Measurements from ENCODE around the gene SLA2. TPM values are rescaled to one million over a fixed set of nuclear protein-coding genes. Genes with fewer than 3 reads are reported as not detected.
"Not testable (repeated sequence)": the region's sequence is repeated elsewhere in the genome, so short reads cannot be mapped to it uniquely, and the experiment has no call there.

SLA2 gene
- total and polyA plus RNA-seq, 5 experiments from 2014 or later: 18.9 to 34.4 (median 22.2) TPM

DNA sequence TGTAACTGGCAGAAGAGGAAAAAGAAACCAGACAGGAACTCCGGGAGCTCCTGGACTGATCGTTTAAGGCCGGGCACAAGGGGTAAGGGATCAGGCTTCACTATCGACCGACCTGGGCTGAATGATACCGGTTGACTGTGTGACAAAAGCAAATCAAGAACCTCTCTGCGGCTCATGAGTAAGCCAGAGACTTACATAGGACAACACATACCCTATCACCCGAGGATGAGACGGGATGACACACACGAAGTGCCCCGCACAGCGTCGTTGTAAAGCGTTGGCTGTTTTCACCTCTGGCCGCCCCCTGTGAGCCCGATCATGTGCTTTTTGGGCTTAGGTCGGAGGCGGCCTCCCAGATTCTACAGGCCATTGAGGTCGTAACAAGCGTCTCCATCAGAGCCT, 73.3 kb downstream of the SLA2 start:
- peak; percentile 60 to 64 for ATAC-seq
- Mint-ChIP-seq H3K27ac (peak overlapping the region; percentile 98 to 100 (median 99)), H3K4me1 (peaks cover 25 to 50% (median 39%) of the 10 kb centered on the region in 4 donors), H3K36me3 (peaks cover 0 to 3% (median 0%) of the 10 kb centered on the region in 3 donors), H3K9me3 (no peaks in the 10 kb centered on the region), H3K27me3 (no peaks in the 10 kb centered on the region), H3K4me3 (peak overlapping the region; percentile 85 to 98 (median 95))
- peak in 8 of 10 donors; percentile 49 to 87 (median 66) for DNase-seq
- POLR2A ChIA-PET: interaction anchor here (1.0 to 18.2 kb wide), 10 partner anchors 11 to 1295 kb away, joined by 3 to 448 read pairs (median 4); partner anchors contain the start of genes MMP24OS, RAB5IF and SLA2

DNA sequence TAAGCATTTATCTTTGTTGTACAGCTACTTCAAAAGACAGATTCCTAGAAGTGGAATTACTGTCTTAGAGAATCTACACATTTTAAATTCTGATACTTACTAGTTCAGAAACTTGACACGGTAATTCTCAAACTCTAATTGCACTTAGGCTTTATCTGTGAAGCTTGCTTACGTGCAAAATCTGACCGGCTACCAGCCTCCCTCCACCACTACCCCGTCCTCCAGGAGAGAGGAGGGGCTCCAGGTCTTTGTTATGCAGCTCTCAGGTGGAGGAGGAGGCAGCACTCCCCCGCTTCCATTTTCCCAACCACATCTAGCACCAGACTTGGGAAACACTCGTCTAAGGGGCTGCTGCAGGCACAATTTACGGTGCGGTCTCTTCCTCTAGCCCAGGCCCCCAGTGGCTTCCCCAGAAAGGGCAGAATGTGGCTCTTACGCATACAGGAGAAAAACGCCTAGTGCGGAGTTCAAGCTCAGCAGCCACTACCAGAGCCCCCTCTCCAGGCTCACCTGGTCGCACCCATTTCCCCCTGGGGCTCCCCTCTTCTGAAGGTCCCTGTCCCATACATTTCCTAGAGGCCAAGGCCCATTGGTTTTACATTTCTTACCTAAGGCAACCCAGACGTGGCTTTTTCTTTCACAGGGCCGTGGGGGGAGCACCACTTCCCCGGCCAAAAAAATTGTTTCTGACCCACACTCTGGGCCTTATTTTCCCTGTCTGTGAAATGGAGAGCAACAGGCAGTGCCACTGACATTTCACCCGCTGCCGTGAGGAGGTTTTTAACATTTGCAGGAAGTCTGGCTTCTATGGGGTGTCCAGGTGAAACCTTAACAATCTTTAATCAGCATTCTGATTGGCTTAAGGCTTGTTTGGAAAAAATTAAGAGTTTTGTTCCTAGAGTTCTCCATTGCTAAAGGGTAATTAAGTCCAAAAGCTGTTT, 74.2 kb downstream of the SLA2 start:
- Mint-ChIP-seq H3K4me3 (peak overlapping the region; percentile 85 to 98 (median 95)), H3K9me3 (peaks cover 0 to 1% (median 0%) of the 10 kb centered on the region in 9 donors), H3K36me3 (peaks cover 0 to 3% (median under 1%) of the 10 kb centered on the region in 3 donors), H3K27me3 (no peaks in the 10 kb centered on the region), H3K27ac (peak overlapping the region; percentile 98 to 100 (median 99)), H3K4me1 (peaks cover 25 to 46% (median 39%) of the 10 kb centered on the region in 4 donors)
- POLR2A ChIA-PET: interaction anchor here (0.7 to 18.2 kb wide), 8 partner anchors 10 to 109 kb away, joined by 3 to 448 read pairs (median 6); partner anchors contain the start of genes RAB5IF and SLA2
- DNase-seq (peak in 5 of 10 donors; percentile 13 to 43 (median 23)), ATAC-seq (no peak)

DNA sequence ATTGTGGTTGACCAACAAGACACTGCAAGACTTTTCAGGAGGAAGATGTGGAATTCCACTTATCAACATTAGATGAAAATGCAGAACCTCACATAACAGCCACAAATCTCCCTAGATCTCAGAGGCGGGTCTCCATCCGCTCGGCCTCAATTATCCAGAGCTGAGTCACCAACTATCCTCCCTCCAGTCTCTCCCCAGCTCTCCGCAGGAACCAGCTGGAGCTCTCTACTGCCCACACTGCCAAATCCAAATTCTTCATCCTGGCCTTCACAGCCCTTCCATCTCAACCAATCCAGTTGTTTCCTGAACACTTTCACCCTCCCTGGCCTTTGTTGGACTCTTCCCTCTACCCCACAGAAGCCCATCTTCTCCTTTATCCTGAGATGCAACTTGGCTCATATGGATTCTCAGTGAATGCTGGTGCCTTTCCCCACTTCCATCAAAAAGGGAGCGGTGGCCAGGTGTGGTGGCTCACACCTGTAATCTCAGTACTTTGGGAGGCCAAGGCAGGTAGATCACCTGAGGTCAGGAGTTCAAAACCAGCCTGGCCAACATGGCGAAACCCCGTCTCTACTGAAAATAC, 76.1 kb downstream of the SLA2 start:
- POLR2A ChIA-PET: interaction anchor here (18.2 kb wide), 1 partner anchor 25 kb away, joined by 448 read pairs; the partner anchor contains the start of gene RAB5IF
- H3K36me3 Mint-ChIP-seq: peaks cover 0 to 7% (median 3%) of the 10 kb centered on the region in 3 donors
- H3K27ac Mint-ChIP-seq: peak overlapping the region in 9 of 10 donors; percentile 48 to 98 (median 76)
- H3K27me3 Mint-ChIP-seq: no peaks in the 10 kb centered on the region
- H3K4me1 Mint-ChIP-seq: peaks cover 15 to 30% (median 23%) of the 10 kb centered on the region in 4 donors
- no peak for DNase-seq
- H3K4me3 Mint-ChIP-seq: peak overlapping the region in 1 of 10 donors; percentile 29
- no peak for ATAC-seq
- peaks cover 0 to 8% (median 0%) of the 10 kb centered on the region in 9 donors for H3K9me3 Mint-ChIP-seq

DNA sequence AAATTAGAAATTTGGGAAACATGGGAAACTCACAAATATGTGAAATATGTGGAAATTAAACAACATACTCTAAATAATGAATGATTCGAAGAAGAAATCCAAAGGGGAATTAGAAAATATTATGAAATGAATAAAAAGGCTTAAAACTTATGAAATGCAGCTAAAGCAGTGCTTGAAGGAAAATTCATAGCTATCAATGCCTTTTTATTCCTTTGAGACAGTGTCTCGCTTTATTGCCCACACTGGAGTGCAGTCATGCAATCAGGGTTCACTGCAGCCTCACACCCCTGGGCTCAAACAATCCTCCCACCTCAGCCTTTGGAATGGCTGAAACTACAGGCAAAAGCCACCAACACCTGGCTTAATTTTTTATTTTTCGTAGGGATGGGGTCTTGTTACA, 80.5 kb downstream of the SLA2 start:
- DNase-seq: no peak

DNA sequence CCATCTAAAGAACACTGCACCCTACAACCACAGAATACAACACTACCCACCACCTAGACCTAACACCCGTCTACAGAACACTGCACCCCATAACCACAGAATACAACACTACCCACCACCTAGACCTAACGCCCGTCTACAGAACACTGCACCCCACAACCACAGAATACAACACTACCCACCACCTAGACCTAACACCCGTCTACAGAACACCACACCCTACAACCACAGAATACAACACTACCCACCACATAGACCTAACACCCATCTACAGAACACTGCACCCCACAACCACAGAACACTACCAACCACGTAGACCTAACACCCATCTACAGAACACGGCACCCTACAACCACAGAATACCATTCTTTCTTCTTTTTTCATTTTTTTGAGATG, 81.3 kb downstream of the SLA2 start:
- peaks cover 0 to 12% (median 7%) of the 10 kb centered on the region in 3 donors for H3K36me3 Mint-ChIP-seq
- peak overlapping the region in 2 of 10 donors; percentile 26 to 73 for H3K4me3 Mint-ChIP-seq
- peak overlapping the region in 5 of 10 donors; percentile 0 to 75 (median 37) for H3K27ac Mint-ChIP-seq
- ATAC-seq, POLR2A ChIA-PET, DNase-seq, H3K27me3 Mint-ChIP-seq: not testable (repeated sequence)
- peaks cover 5 to 19% (median 10%) of the 10 kb centered on the region in 4 donors for H3K4me1 Mint-ChIP-seq
- peaks cover 0 to 11% (median 2%) of the 10 kb centered on the region in 9 donors for H3K9me3 Mint-ChIP-seq

More for the DNA sequence above, 80.5 kb downstream of the SLA2 start:
- Mint-ChIP-seq H3K36me3 (peaks cover 0 to 12% (median 7%) of the 10 kb centered on the region in 3 donors), H3K9me3 (peaks cover 0 to 11% (median 2%) of the 10 kb centered on the region in 9 donors), H3K4me1 (peaks cover 8 to 19% (median 11%) of the 10 kb centered on the region in 4 donors), H3K27me3 (no peaks in the 10 kb centered on the region), H3K4me3 (no peak overlapping the region), H3K27ac (peak overlapping the region in 1 of 10 donors; percentile 75)
- ATAC-seq: no peak
- POLR2A ChIA-PET: interaction anchor here (18.2 kb wide), 1 partner anchor 29 kb away, joined by 448 read pairs; the partner anchor contains the start of gene RAB5IF

DNA sequence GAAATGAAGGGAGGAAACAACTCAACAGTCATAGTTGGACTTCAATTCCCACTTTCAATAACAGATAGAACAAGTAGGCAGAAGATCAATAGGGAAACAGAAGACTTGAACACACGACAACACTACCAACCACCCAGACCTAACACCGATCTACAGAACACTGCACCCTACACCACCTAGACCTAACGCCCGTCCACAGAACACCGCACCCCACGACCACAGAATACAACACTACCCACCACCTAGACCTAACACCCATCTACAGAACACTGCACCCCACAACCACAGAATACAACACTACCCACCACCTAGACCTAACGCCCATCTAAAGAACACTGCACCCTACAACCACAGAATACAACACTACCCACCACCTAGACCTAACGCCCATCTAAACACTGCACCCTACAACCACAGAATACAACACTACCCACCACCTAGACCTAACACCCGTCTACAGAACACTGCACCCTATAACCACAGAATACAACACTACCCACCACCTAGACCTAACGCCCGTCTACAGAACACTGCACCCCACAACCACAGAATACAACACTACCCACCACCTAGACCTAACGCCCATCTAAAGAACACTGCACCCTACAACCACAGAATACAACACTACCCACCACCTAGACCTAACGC, 81.8 kb downstream of the SLA2 start:
- DNase-seq: peak in 1 of 10 donors; percentile 44
- H3K4me1 Mint-ChIP-seq: peaks cover 2 to 19% (median 10%) of the 10 kb centered on the region in 4 donors
- POLR2A ChIA-PET, H3K27me3 Mint-ChIP-seq, ATAC-seq: not testable (repeated sequence)
- peaks cover 0 to 11% (median 2%) of the 10 kb centered on the region in 9 donors for H3K9me3 Mint-ChIP-seq
- H3K27ac Mint-ChIP-seq: peak overlapping the region in 6 of 10 donors; percentile 25 to 82 (median 65)
- H3K4me3 Mint-ChIP-seq: peak overlapping the region in 2 of 10 donors; percentile 15 to 28
- H3K36me3 Mint-ChIP-seq: peaks cover 0 to 12% (median 7%) of the 10 kb centered on the region in 3 donors

DNA sequence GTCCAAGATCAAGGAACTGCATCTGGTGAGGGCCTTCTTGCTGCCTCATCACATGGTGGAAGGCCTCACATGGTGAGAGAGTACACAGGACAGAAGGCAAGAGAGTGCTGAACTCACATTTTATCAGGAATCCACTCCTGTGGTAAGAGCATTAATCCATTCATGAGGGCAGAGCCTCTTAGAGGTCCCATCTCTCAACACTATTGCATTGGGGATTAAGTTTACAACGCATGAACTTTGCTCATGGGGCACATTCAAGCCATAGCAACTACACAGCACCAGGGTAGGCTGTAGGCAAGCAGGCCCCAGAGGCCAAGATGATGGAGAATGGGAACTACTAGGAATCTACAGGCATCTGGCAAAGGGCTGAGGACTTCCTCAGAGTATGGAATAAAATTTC, 82.6 kb downstream of the SLA2 start:
- peaks cover 2 to 19% (median 10%) of the 10 kb centered on the region in 4 donors for H3K4me1 Mint-ChIP-seq
- H3K27ac Mint-ChIP-seq: peak overlapping the region in 3 of 10 donors; percentile 30 to 49 (median 32)
- H3K4me3 Mint-ChIP-seq: no peak overlapping the region
- H3K36me3 Mint-ChIP-seq: peaks cover 0 to 12% (median 7%) of the 10 kb centered on the region in 3 donors
- no peaks in the 10 kb centered on the region for H3K27me3 Mint-ChIP-seq
- ATAC-seq (no peak), DNase-seq (no peak)
- peaks cover 0 to 11% (median 2%) of the 10 kb centered on the region in 9 donors for H3K9me3 Mint-ChIP-seq
- POLR2A ChIA-PET: no interaction called here

DNA sequence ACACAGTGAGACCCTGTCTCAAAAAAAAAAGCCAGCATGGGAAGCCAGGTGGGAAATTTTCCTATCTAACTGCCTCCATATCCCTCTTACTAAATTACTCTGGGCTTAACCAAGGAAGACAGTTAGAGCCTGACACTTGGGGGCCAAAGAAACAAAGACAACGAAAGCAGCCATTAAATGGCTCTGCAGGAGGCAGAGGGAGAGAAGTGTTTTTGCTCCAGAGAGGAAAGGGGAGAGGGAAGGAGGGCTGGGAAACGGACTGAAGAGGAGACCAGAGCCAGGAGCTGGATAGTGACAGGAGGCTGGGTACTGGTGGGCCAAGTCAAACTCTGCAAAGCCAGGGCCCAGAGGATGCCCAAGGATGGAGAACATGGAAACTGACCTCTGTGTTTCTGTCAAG, 83.3 kb downstream of the SLA2 start:
- peak overlapping the region in 3 of 10 donors; percentile 25 to 80 (median 57) for H3K27ac Mint-ChIP-seq
- POLR2A ChIA-PET: interaction anchor here (0.6 to 1.1 kb wide), 3 partner anchors 8 to 190 kb away, joined by 3 to 8 read pairs (median 4); no protein-coding TSS in a partner anchor
- DNase-seq: peak in 1 of 10 donors; percentile 46

More for the DNA sequence above, 83.3 kb downstream of the SLA2 start:
- H3K9me3 Mint-ChIP-seq: peaks cover 0 to 11% (median 2%) of the 10 kb centered on the region in 9 donors
- no peaks in the 10 kb centered on the region for H3K27me3 Mint-ChIP-seq
- H3K4me1 Mint-ChIP-seq: peaks cover 2 to 19% (median 10%) of the 10 kb centered on the region in 4 donors
- no peak for ATAC-seq
- H3K4me3 Mint-ChIP-seq: peak overlapping the region in 1 of 10 donors; percentile 38
- peaks cover 0 to 12% (median 7%) of the 10 kb centered on the region in 3 donors for H3K36me3 Mint-ChIP-seq

Other genes with a start within 250 kb of the SLA2 start
- not detected for gene MYL9, start 104.7 kb downstream of the SLA2 start, total RNA-seq
- gene MYL9, start 104.7 kb downstream of the SLA2 start, polyA plus RNA-seq: under 1 TPM in 1 of 3 donors, not detected in 2; 0.05 TPM
- 10 to 100 TPM; 37.8 to 38.4 TPM for gene TGIF2, start 72.6 kb downstream of the SLA2 start, total RNA-seq
- 10 to 100 TPM; 25.7 to 36.8 (median 30.8) TPM for gene TGIF2, start 72.6 kb downstream of the SLA2 start, polyA plus RNA-seq
- gene RAB5IF, start 40.4 kb downstream of the SLA2 start, total RNA-seq: 10 to 100 TPM; 58.1 to 59.7 TPM
- gene RAB5IF, start 40.4 kb downstream of the SLA2 start, polyA plus RNA-seq: 100 to 1,000 TPM; 113 to 141 (median 138) TPM
- 10 to 100 TPM; 28.9 to 32.8 TPM for gene NDRG3, start 99.9 kb upstream of the SLA2 start, total RNA-seq
- 10 to 100 TPM; 40.0 to 44.5 (median 40.3) TPM for gene NDRG3, start 99.9 kb upstream of the SLA2 start, polyA plus RNA-seq
- gene DSN1, start 127.6 kb upstream of the SLA2 start, total RNA-seq: 10 to 100 TPM; 12.3 to 12.6 TPM
- gene DSN1, start 127.6 kb upstream of the SLA2 start, polyA plus RNA-seq: 10 to 100 TPM in 1 of 3 donors, 1 to 10 TPM in 2; 8.6 to 10.4 (median 8.7) TPM
- gene TLDC2, start 229.9 kb upstream of the SLA2 start, total RNA-seq: not detected
- under 1 TPM; 0.17 to 0.23 (median 0.20) TPM for gene TLDC2, start 229.9 kb upstream of the SLA2 start, polyA plus RNA-seq

Measured in naive thymus-derived CD8-positive, alpha-beta T cell (primary cell).